ENCODE measurements around the gene KLHL8.

Gene KLHL8

DNA sequence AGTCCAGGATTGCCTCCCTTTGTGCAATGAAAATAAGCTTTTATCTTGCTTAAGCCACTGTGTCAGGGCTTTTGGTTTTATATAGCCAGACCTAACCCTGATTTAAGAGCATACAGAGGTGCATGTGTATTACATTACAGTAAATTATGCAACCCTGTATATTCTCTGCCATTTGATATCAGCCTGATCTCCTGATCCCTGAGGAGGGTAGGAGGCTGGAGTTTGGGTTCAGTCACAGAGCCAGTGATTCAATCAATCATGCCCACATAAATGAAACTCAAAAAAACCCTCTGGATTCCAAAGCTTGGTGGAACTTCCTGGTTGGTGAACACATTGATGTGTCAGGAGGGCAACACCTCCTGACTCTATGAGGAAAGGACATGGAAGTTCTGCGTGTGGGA, 7.3 kb upstream of the KLHL8 start:
- Histone ChIP-seq H3K9me2 (replicated peaks; ENCODE audit: control insufficient read depth, low read length) (no peaks in the 10 kb centered on the region), H3K9me3 (ENCODE audit: control insufficient read depth, insufficient read depth, low read length) (no peaks in the 10 kb centered on the region), H3K79me2 (ENCODE audit: control insufficient read depth, low read length) (no peaks in the 10 kb centered on the region), H3K4me1 (ENCODE audit: control insufficient read depth, low read length) (no peaks in the 10 kb centered on the region), H3K27ac (ENCODE audit: low read depth, low read length) (no peak overlapping the region), H3F3A (ENCODE audit: control insufficient read depth, insufficient read depth) (no peaks in the 10 kb centered on the region), H3K4me3 (ENCODE audit: low read length) (no peak overlapping the region), H3K36me3 (ENCODE audit: control insufficient read depth, low read length) (no peaks in the 10 kb centered on the region), H4K20me1 (ENCODE audit: control insufficient read depth, insufficient read depth, low read depth, low read length) (no peaks in the 10 kb centered on the region), H3K27me3 (ENCODE audit: control insufficient read depth, low read length) (peaks cover 10% of the 10 kb centered on the region), H3K4me2 (ENCODE audit: low read length) (no peak overlapping the region)
- TF ChIP-seq, protein P1, sequence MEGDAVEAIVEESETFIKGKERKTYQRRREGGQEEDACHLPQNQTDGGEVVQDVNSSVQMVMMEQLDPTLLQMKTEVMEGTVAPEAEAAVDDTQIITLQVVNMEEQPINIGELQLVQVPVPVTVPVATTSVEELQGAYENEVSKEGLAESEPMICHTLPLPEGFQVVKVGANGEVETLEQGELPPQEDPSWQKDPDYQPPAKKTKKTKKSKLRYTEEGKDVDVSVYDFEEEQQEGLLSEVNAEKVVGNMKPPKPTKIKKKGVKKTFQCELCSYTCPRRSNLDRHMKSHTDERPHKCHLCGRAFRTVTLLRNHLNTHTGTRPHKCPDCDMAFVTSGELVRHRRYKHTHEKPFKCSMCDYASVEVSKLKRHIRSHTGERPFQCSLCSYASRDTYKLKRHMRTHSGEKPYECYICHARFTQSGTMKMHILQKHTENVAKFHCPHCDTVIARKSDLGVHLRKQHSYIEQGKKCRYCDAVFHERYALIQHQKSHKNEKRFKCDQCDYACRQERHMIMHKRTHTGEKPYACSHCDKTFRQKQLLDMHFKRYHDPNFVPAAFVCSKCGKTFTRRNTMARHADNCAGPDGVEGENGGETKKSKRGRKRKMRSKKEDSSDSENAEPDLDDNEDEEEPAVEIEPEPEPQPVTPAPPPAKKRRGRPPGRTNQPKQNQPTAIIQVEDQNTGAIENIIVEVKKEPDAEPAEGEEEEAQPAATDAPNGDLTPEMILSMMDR (IDR thresholded peaks at IDR 0.05; ENCODE audit: low read depth, low read length, poor library complexity, severe bottlenecking), result no peak
- TF ChIP-seq EZH2phosphoT487 (IDR thresholded peaks at IDR 0.05; ENCODE audit: borderline replicate concordance, low read length), result no peak

DNA sequence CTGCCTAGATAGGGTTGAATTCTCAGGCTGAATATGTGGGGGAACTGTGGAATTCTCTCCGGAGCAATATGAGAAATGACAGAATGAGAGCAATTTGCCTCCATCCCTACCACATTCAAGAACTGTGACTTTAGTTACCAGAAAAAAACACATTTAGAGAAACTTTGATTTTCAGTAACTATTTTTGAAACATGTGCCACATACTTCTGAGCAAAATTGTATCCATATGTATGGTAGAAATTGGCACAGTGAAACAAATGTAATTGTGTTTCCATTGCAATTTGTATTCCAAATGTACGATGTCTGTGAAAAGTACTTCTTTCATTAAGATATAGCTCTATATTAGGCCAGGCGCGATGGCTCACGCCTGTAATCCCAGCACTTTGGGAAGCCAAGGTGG, 5.5 kb upstream of the KLHL8 start:
- Histone ChIP-seq H3K9me2 (replicated peaks; ENCODE audit: control insufficient read depth, low read length) (no peaks in the 10 kb centered on the region), H3K27ac (ENCODE audit: low read depth, low read length) (no peak overlapping the region), H3K36me3 (ENCODE audit: control insufficient read depth, low read length) (no peaks in the 10 kb centered on the region), H3F3A (ENCODE audit: control insufficient read depth, insufficient read depth) (no peaks in the 10 kb centered on the region), H3K9me3 (ENCODE audit: control insufficient read depth, insufficient read depth, low read length) (no peaks in the 10 kb centered on the region), H3K27me3 (ENCODE audit: control insufficient read depth, low read length) (peaks cover 10% of the 10 kb centered on the region), H4K20me1 (ENCODE audit: control insufficient read depth, insufficient read depth, low read depth, low read length) (no peaks in the 10 kb centered on the region), H3K79me2 (ENCODE audit: control insufficient read depth, low read length) (no peaks in the 10 kb centered on the region), H3K4me1 (ENCODE audit: control insufficient read depth, low read length) (peaks cover 3% of the 10 kb centered on the region), H3K4me3 (ENCODE audit: low read length) (no peak overlapping the region), H3K4me2 (ENCODE audit: low read length) (no peak overlapping the region)
- TF ChIP-seq, protein P1 (IDR thresholded peaks at IDR 0.05; ENCODE audit: low read depth, low read length, poor library complexity, severe bottlenecking), result no peak
- TF ChIP-seq EZH2phosphoT487 (IDR thresholded peaks at IDR 0.05; ENCODE audit: borderline replicate concordance, low read length), result no peak

DNA sequence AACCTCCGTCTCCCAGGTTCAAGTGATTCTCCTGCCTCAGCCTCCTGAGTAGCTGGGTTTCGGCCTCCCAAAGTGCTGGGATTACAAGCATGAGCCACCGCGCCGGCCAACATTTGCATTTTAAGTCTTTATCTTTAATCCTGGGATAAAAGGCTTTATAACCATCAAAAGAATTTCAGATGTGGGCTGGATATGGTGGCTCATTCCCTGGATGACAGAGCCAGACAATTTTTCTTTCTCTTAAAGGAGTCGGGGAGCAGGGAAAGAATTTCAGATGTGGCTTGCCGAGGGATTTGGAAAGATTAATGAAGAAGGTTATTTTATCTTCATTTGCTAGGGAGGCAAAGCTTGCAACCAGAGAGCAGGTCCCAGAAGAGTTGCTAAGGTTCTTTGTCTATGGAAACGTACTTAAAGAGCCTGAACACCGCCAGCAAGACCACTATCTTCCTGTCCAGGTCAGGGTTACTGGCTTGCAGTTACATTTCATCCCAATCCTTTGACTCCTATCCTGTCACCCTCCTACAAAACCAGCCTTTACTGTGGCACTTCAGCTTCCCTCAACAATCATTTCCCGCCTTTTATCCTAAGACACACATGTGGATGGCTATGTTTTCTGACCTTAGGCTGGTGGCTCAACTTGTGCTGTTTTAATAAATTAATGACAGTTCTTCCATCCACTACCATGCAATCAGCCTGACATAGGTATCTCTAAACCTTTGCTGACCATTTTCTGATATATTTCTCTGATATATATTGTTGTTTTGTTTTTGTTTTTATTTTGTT, 3.9 kb upstream of the KLHL8 start:
- no peak overlapping the region for H3K27ac ChIP-seq (ENCODE audit: low read depth, low read length)
- peaks cover 8% of the 10 kb centered on the region for H3K79me2 ChIP-seq (ENCODE audit: control insufficient read depth, low read length)
- peaks cover 7% of the 10 kb centered on the region for H3K4me1 ChIP-seq (ENCODE audit: control insufficient read depth, low read length)
- H3F3A ChIP-seq (ENCODE audit: control insufficient read depth, insufficient read depth), result no peaks in the 10 kb centered on the region
- H3K27me3 ChIP-seq (ENCODE audit: control insufficient read depth, low read length), result peaks cover 4% of the 10 kb centered on the region; the same call in 1 of the 2 replicates
- no peaks in the 10 kb centered on the region for H3K9me2 ChIP-seq (replicated peaks; ENCODE audit: control insufficient read depth, low read length)
- H3K9me3 ChIP-seq (ENCODE audit: control insufficient read depth, insufficient read depth, low read length), result no peaks in the 10 kb centered on the region
- peaks cover 4% of the 10 kb centered on the region; the same call in 1 of the 2 replicates for H3K36me3 ChIP-seq (ENCODE audit: control insufficient read depth, low read length)
- no peak for TF ChIP-seq EZH2phosphoT487 (IDR thresholded peaks at IDR 0.05; ENCODE audit: borderline replicate concordance, low read length)
- TF ChIP-seq, protein P1 (IDR thresholded peaks at IDR 0.05; ENCODE audit: low read depth, low read length, poor library complexity, severe bottlenecking), result no peak
- H3K4me3 ChIP-seq (ENCODE audit: low read length), result no peak overlapping the region
- no peaks in the 10 kb centered on the region; the same call in 1 of the 2 replicates for H4K20me1 ChIP-seq (ENCODE audit: control insufficient read depth, insufficient read depth, low read depth, low read length)
- no peak overlapping the region for H3K4me2 ChIP-seq (ENCODE audit: low read length)

All from DOHH2 (cell line).